ENCODE data around the gene MNX1. TPM values are rescaled to one million over a fixed set of nuclear protein-coding genes. Genes with fewer than 3 reads are reported as not detected.

The MNX1 gene
- total RNA-seq, 1 experiment from 2014 or later: 0.28 TPM

DNA sequence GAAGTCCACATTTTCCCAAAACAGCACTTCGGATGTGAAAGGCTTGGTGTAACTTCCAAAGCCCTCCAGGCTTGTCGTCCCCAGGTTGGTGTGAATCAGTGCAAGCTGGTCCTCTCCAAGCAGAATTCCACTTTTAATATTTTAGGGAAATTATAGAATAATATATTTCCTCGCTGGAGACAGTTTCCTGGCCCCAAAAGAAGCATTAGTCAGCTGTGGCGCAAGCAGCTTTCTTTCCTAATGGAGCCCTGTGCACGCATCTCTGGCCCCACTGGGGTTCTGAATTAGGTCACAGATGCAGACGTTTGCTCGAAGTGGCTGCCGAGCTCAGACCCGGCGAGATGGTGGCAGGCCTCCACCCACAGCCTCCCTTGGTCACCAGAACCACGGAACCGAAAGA is 33.3 kb upstream of the MNX1 start:
- no peak overlapping the region for H3K4me2 ChIP-seq
- intact Hi-C loops (cut with micrococcal nuclease; ENCODE audit: unreplicated experiment): no loop called here
- no peak overlapping the region for H2AFZ ChIP-seq
- ChIA-PET CTCF (no interaction called here), POLR2A (ENCODE audit: unreplicated experiment) (no interaction called here)
- no peaks in the 10 kb centered on the region for H3K4me1 ChIP-seq (replicated peaks; ENCODE audit: insufficient read depth)
- H3K4me3 ChIP-seq: no peak overlapping the region
- H3K79me2 ChIP-seq (ENCODE audit: low read depth): no peaks in the 10 kb centered on the region
- no peak for DNase-seq
- BruUV-seq (replicated peaks): no TSS peak
- no peaks in the 10 kb centered on the region for H3K9me3 ChIP-seq (ENCODE audit: insufficient read depth, low read depth)
- no peak for TF ChIP-seq EZH2 (IDR thresholded peaks at IDR 0.05; ENCODE audit: low read depth)
- TF ChIP-seq, protein P1, sequence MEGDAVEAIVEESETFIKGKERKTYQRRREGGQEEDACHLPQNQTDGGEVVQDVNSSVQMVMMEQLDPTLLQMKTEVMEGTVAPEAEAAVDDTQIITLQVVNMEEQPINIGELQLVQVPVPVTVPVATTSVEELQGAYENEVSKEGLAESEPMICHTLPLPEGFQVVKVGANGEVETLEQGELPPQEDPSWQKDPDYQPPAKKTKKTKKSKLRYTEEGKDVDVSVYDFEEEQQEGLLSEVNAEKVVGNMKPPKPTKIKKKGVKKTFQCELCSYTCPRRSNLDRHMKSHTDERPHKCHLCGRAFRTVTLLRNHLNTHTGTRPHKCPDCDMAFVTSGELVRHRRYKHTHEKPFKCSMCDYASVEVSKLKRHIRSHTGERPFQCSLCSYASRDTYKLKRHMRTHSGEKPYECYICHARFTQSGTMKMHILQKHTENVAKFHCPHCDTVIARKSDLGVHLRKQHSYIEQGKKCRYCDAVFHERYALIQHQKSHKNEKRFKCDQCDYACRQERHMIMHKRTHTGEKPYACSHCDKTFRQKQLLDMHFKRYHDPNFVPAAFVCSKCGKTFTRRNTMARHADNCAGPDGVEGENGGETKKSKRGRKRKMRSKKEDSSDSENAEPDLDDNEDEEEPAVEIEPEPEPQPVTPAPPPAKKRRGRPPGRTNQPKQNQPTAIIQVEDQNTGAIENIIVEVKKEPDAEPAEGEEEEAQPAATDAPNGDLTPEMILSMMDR (conservative IDR thresholded peaks at IDR 0.05): no peak
- H3K36me3 ChIP-seq (ENCODE audit: low read depth): no peaks in the 10 kb centered on the region
- H3F3A ChIP-seq (ENCODE audit: insufficient read depth, low read depth): no peaks in the 10 kb centered on the region
- no peaks in the 10 kb centered on the region for H3K27me3 ChIP-seq (ENCODE audit: insufficient read depth, low read depth)
- no peak overlapping the region for H3K27ac ChIP-seq
- no peaks in the 10 kb centered on the region for H3K9me2 ChIP-seq (ENCODE audit: insufficient read depth)
- H4K20me1 ChIP-seq (ENCODE audit: insufficient read depth): no peaks in the 10 kb centered on the region

DNA sequence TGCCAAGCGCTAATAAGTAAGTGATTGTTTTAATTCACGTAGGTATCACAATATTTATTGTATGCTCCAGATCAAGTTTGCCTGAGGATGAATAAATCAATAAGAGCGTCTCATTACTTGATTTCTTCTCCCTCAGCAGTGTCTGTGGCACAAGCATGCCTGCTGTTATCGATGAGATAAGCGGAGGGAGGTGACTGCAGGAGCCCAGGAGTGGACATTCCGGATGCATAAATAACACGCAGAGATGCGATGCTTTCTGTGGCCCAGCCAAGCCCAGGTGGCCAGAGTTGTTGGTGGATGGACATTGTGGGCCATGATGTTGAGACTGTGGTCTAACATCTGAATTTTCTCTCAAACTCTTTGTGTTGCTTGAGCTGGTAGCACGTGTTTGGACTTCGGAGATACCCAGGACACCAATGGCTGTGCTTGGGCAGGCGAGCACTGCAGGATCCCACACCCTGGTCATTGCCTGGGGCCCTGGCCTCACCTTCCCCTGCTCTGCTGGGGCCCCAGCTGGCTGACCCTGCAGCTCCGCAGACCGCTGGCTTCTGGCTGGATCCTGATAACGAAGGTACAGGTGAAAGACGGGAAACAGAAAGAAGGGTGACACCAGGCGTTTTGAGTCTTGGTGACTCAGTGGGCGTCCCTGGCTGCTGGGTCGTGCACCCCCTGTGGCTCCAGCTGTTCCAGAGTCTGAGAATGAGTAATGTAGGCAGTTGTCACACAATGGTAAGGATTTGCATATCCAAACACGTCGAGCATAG is 31.2 kb upstream of the MNX1 start:
- intact Hi-C loops (cut with micrococcal nuclease; ENCODE audit: unreplicated experiment): no loop called here
- DNase-seq: no peak
- no peak overlapping the region for H3K4me3 ChIP-seq
- no peaks in the 10 kb centered on the region for H4K20me1 ChIP-seq (ENCODE audit: insufficient read depth)
- TF ChIP-seq, protein P1 (conservative IDR thresholded peaks at IDR 0.05): no peak
- TF ChIP-seq EZH2 (IDR thresholded peaks at IDR 0.05; ENCODE audit: low read depth): no peak
- H3K9me2 ChIP-seq (ENCODE audit: insufficient read depth): no peaks in the 10 kb centered on the region
- ChIA-PET POLR2A (ENCODE audit: unreplicated experiment) (no interaction called here), CTCF (no interaction called here)
- no peaks in the 10 kb centered on the region for H3K36me3 ChIP-seq (ENCODE audit: low read depth)
- no peak overlapping the region for H3K4me2 ChIP-seq
- BruUV-seq (replicated peaks): no TSS peak
- H2AFZ ChIP-seq: no peak overlapping the region
- no peaks in the 10 kb centered on the region for H3K27me3 ChIP-seq (ENCODE audit: insufficient read depth, low read depth)
- H3F3A ChIP-seq (ENCODE audit: insufficient read depth, low read depth): no peaks in the 10 kb centered on the region
- no peaks in the 10 kb centered on the region for H3K79me2 ChIP-seq (ENCODE audit: low read depth)
- no peaks in the 10 kb centered on the region for H3K9me3 ChIP-seq (ENCODE audit: insufficient read depth, low read depth)
- no peak overlapping the region for H3K27ac ChIP-seq
- H3K4me1 ChIP-seq (replicated peaks; ENCODE audit: insufficient read depth): no peaks in the 10 kb centered on the region

DNA sequence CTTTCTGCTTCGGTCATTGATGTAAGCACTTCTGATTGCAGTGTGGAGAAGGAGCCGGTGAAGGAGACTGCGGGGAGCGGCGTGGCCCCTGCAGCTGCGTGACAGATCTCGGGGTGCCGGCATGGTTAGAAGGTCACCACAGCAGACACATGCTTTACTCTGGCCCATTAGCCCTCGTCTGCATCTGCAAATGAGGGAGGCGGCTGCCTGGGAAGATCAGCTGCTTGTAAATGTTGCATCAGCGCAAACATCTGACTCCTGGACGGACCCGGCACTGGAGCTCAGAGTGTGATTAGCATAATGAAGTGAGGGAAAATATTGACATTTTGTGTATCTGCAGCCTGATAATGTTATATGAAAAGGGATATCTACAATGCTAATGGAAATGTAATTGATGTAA is 30.5 kb upstream of the MNX1 start:
- Histone ChIP-seq H3K4me1 (replicated peaks; ENCODE audit: insufficient read depth) (no peaks in the 10 kb centered on the region), H3K9me2 (ENCODE audit: insufficient read depth) (no peaks in the 10 kb centered on the region), H3K27ac (no peak overlapping the region), H3K36me3 (ENCODE audit: low read depth) (no peaks in the 10 kb centered on the region), H3K9me3 (ENCODE audit: insufficient read depth, low read depth) (no peaks in the 10 kb centered on the region), H4K20me1 (ENCODE audit: insufficient read depth) (no peaks in the 10 kb centered on the region), H3F3A (ENCODE audit: insufficient read depth, low read depth) (no peaks in the 10 kb centered on the region), H3K4me2 (no peak overlapping the region), H3K4me3 (no peak overlapping the region), H3K27me3 (ENCODE audit: insufficient read depth, low read depth) (no peaks in the 10 kb centered on the region), H3K79me2 (ENCODE audit: low read depth) (no peaks in the 10 kb centered on the region), H2AFZ (no peak overlapping the region)
- TF ChIP-seq EZH2 (IDR thresholded peaks at IDR 0.05; ENCODE audit: low read depth): no peak
- TF ChIP-seq, protein P1 (conservative IDR thresholded peaks at IDR 0.05): no peak
- DNase-seq: no peak
- CTCF ChIA-PET: no interaction called here
- BruUV-seq (replicated peaks): no TSS peak
- intact Hi-C loops (cut with micrococcal nuclease; ENCODE audit: unreplicated experiment): no loop called here
- POLR2A ChIA-PET (ENCODE audit: unreplicated experiment): no interaction called here
